HL-60 (cell line): ENCODE measurements around the gene RALB.

ENCODE experiments used
- CTCF ChIP-seq: IDR thresholded peaks from one replicate; pipeline ENCODE4 v1.5.1; 2011; ENCODE audit warnings: low read length, control low read depth, inconsistent platforms; ENCODE audit not compliant: insufficient read depth
- GABPA ChIP-seq: IDR thresholded peaks from 2 replicates; pipeline ENCODE4 v1.6.1; 2012; ENCODE audit warnings: low read depth
- POLR2AphosphoS5 ChIP-seq: IDR thresholded peaks from 2 replicates; pipeline ENCODE4 v1.6.1; 2012; ENCODE audit warnings: low read depth
- SPI1 ChIP-seq: IDR thresholded peaks from 2 replicates; pipeline ENCODE4 v1.6.1; 2012; ENCODE audit warnings: low read depth, mild to moderate bottlenecking, borderline replicate concordance

- TF ChIP-seq CTCF, result no peak
- TF ChIP-seq POLR2AphosphoS5, result no peak
- TF ChIP-seq SPI1, result no peak
- no peak for TF ChIP-seq GABPA
Observed at GRCh38 chr2:120271711-120272379, 19.2 kb downstream of the RALB start.
